HG03045 (cell line): ENCODE data around the gene CYTH3.
"Not testable (repeated sequence)": the region's sequence is repeated elsewhere in the genome, so short reads cannot be mapped to it uniquely, and the experiment has no call there.

Experiments
- ATAC-seq: cut with Tn5 transposase; IDR thresholded peaks from one replicate; pipeline ENCODE4 v1.9.1; 2021; ENCODE audit warnings: mild to moderate bottlenecking, moderate library complexity; ENCODE audit not compliant: unreplicated experiment

The CYTH3 gene

DNA sequence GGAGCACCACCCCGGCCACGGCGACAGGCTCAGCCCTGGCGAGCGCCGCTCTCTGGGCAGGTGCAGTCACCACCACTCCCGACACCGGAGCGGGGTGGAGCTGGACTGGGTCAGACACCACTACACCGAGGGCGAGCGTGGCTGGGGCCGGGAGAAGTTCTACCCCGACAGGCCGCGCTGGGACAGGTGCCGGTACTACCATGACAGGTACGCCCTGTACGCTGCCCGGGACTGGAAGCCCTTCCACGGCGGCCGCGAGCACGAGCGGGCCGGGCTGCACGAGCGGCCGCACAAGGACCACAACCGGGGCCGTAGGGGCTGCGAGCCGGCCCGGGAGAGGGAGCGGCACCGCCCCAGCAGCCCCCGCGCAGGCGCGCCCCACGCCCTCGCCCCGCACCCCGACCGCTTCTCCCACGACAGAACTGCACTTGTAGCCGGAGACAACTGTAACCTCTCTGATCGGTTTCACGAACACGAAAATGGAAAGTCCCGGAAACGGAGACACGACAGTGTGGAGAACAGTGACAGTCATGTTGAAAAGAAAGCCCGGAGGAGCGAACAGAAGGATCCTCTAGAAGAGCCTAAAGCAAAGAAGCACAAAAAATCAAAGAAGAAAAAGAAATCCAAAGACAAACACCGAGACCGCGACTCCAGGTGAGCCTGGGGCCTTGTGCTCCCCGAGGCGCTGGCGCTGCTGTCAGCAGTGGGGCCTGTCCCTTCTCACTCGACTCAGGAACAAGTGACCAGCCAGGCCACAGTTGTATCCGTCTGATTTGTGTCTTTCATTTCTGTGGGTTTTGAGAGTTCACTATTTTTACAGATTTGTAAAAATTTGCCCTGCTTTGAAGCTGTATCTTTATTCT is 117.7 kb downstream of the CYTH3 start:
- no peak for ATAC-seq

DNA sequence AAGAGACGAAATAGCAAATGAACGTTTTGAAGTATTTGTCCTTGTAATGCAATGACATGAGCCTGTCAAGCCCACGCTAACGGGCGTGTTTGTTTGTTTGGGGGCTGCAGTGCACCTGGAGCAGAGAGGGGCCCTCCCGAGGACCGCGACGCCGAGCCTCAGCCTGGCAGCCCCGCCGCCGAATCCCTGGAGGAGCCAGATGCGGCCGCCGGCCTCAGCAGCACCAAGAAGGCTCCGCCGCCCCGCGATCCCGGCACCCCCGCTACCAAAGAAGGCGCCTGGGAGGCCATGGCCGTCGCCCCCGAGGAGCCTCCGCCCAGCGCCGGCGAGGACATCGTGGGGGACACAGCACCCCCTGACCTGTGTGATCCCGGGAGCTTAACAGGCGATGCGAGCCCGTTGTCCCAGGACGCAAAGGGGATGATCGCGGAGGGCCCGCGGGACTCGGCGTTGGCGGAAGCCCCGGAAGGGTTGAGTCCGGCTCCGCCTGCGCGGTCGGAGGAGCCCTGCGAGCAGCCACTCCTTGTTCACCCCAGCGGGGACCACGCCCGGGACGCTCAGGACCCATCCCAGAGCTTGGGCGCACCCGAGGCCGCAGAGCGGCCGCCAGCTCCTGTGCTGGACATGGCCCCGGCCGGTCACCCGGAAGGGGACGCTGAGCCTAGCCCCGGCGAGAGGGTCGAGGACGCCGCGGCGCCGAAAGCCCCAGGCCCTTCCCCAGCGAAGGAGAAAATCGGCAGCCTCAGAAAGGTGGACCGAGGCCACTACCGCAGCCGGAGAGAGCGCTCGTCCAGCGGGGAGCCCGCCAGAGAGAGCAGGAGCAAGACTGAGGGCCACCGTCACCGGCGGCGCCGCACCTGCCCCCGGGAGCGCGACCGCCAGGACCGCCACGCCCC is 118.5 kb downstream of the CYTH3 start:
- no peak for ATAC-seq

DNA sequence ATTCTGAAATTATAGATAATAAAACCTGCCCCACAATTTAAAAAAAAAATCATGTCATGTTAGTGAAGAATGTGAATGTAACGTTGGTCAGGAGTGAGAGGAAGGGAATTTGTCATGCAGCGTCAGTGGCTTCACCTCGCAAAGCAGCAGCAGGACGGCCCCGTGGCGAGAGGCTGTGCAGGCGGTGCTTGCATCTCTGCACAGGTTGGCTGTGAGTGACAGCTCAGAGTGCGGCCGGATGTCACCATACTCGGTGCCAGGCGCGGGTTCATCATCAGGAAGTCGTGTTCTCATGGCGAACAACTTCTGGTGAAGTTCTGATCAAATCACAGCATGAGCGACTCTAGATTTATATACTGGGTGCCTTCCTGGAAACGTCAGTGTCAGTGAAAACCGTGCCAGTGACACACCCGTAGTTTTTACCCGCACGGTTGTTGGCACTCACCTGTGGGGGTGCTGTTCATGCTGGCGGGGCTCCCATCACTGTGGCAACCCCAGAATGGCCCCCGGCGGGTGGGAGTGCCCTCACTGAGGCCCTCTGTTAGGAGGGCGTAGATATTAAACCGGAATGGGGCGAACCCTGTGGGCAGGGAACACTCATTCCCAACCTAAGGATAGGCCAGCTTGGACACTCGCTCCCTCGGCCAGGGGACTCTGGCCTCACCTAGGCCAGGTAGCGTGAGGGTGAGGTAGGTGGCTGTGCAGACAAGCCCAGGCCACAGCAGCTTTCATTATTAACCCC is 120.3 kb downstream of the CYTH3 start:
- no peak for ATAC-seq

DNA sequence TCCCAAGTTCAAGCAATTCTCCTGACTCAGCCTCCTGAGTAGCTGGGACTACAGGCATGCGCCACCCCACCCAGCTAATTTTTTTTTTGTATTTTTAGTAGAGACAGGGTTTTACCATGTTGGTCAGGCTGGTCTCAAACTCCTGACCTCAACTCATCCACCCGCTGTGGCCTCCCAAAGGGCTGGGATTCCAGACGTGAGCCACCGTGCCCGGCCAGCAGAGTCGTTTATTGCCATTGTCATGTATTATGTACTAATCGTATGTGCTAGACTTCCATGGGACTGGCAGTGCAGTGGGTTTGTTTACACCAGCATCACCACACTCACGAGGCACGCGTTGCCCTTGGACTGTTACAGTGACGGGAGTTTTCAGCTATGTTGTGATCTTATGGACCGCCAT is 120.9 kb downstream of the CYTH3 start:
- not testable (repeated sequence) for ATAC-seq

DNA sequence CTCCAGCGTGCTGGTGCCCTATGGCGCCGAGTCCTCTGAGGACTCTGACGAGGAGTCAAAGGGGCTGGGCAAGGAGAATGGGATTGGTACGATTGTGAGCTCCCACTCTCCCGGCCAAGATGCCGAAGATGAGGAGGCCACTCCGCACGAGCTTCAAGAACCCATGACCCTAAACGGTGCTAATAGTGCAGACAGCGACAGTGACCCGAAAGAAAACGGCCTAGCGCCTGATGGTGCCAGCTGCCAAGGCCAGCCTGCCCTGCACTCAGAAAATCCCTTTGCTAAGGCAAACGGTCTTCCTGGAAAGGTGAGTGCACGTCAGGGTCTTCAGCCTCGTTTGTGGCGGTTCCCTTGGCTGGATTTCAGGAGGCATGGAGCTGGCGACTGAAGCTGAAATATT is 122.4 kb downstream of the CYTH3 start:
- ATAC-seq, result no peak

DNA sequence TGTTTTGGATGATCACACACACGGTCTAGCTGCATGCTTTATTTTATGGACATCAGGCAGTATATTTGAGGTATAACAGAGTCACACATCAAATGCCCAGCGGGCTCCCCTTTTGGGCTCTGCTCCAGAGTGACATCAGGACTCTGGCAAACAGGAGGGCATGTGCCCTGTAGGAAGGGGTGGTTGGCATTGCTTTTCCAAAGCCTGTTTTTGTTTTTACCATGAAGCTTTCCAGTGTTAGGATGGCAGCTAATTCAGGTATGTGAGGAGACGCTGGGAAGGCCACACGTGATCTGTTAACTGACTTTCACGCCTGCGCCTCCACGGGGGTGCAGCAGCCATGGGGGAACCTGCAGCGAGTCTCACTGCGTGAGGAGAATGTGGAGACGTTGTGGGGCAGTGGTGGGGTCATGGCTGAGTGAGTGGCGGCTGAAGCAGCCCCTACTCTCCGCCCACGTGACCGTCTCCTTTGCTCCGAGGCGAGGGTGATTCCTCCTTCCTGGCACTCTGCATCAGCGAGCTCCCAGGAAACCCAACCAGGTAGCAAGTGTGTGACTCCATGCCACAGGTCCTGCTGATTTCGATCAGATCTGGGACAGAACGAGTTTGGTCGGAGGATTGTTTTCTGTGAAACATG is 123.6 kb downstream of the CYTH3 start:
- ATAC-seq, result no peak

DNA sequence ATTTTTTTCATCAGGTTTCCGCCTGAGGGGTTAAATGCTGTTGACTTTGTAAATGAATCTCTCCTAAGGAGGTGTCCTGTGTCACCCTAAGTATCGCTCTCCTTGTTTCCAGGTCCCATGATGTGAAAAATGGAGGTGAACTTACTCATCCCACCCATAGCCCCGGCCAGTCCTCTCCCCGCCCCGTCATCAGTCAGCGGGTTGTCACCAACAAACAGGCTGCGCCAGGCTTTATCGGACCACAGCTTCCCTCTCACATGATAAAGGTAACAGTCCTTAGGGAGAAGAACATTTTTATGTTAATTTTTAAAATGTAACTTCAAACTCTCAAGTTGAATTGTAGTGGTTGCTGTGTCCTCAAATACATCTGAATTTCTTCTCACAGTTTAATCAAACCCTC is 124.8 kb downstream of the CYTH3 start:
- no peak for ATAC-seq

DNA sequence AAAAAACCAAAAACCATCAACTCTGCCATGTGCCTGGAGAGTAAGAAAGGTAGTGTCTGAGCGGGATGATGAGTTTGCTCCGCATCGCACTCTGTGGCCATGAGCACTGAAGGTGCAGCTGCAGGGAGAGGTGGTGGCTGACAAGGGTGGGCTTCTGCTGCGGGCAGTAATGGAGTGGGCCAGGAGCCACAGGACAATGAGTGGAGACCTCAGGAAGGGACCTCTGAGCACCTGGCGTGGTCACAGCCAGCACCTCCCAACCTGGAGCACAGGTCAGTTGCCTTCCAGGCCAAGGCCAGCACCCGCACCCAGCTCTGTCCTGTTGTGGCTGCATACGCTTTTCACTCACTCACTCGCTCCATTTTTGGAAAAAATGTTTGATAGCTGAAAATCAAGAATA is 125.8 kb downstream of the CYTH3 start:
- no peak for ATAC-seq

DNA sequence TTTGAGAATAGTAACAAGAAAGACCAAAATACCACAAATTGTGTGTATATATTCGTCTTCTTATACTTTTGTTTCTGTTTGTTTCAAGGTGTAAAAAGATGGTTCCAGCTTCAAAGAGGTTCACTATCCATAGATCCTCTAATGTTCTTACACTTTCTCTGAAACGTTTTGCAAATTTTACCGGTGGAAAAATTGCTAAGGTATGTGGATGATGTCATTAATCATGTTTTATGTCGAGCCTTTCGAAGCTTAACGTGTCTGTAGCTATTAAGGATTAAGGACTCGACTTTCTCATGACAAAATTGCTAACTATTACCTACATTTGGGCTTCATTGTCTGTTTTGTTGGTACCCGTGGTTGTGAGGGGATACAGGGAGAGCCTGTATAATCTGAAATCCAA is 128.4 kb downstream of the CYTH3 start:
- ATAC-seq, result no peak

DNA sequence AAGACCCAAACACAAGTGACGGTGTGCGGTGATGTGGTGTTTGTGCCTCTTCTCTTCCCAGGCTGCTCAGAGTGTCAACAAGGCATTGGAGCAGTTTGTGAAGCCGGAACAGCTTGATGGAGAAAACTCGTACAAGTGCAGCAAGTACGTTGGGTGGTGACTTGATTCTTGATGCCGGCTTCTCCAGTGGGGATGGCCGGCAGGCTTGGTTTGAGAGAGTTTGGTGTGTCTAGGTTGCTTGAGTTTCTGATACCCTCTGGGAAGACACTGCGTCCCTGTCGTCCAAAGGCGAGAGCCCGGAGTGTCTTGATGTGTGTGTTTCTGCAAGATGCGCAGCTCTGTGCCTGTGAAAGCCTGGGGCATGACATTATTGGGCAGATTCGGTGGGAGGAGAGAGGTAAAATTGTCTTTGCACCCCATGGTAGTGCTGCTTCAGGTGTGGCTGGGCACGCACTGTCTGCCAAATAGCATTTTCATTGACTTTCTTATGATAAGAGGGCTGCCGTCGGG is 129.5 kb downstream of the CYTH3 start:
- ATAC-seq, result no peak

DNA sequence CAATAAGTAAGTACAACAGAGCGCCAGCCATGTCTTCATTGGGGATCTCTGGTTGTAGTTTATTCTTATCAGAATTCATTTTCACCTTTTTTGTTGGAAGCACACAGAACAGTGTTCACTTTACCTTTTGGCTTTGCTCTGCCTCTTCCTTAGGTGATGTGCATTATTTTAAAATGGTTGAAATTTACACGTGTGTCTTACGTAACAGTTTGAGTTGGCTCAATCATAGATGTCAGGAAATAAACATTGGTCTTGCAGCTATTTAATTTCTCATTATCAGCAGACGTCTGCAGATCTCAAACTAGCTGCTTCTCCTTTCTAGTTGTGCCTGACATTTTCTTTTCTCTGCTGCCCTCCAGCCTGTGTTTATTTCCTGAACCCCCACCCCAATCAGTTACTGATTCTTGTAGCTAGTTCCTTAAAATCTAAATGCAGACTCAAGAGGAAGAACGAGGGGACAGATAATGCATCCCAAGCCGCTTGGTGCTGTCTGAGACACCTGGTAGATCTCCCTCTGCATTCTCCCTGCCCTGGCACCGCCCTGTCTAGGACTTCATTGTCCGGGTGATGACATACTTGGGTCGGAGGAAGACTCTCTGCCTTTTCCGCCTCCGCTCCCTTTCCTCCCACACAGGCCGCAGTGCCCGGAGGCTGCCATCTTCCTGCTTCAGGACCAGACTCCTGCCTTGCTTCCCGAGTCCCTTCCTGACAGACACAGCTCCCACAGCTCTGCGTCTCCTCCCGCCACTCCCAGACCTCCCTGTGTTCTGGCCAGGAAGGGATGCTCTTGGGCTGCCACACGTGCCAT is 133.0 kb downstream of the CYTH3 start:
- ATAC-seq, result no peak

DNA sequence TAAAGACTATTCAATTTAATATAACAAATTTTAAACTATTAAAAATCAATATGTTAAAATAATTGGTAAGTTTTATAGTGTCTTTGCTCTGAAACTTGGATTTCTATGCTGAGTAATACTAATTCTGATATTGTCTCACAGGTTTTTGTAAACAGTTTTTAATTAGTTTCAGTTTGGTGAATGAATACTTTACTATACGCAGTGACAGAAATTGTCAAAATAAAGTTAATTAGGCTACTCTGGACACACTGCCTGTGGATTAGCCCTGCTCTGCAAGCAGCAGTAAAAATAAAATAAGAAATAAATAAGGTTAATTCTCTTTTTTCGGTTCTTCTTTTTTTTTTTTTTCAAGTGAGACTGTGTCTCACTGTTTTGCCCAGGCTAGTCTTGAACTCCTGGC is 135.9 kb downstream of the CYTH3 start:
- ATAC-seq, result no peak

DNA sequence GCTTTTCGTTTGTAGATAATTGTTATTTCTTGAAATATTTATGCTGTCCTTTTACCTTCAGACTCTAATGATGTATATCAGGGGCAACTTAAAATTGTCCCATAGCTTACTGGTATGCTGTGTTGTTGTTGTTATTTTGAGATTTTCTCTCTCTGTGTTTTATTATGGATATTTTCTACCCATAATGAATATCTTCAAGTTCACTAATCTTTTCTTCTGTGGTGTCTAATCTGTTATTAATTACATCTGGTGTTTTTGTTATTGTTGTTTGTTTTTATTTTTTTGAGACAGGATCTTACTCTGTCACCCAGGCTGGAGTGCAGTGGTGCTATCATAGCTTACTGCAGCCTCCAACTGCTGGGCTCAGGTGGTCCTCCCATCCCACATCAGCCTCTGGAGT is 139.2 kb downstream of the CYTH3 start:
- no peak for ATAC-seq

DNA sequence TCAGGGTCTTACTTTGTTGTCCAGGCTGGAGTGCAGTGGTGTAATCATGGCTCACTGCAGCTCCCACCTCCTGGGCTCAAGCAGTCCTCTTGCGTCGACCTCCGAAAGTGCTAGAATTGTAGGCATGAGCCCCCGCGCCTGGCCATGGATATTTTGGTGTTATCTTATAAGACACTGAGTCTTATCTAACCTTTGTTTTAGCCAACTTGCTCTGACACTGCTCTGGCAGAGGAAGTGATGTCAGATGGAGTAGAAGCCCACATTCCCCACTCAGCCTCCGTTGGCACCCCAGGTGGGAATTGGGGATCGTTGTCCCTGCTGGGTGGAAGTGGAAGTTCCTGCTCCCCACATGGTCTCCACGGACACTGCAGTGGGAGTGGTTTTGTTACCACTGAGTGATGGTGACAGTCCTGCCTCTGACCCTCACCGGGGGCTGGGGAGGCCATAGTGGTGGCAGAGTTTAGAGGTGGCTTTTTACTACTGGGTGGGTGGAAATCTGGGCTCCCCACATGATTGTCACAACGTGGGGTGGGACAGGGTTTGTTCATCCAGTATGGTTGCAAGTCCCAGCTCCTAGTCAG is 142.3 kb downstream of the CYTH3 start:
- ATAC-seq, result no peak

DNA sequence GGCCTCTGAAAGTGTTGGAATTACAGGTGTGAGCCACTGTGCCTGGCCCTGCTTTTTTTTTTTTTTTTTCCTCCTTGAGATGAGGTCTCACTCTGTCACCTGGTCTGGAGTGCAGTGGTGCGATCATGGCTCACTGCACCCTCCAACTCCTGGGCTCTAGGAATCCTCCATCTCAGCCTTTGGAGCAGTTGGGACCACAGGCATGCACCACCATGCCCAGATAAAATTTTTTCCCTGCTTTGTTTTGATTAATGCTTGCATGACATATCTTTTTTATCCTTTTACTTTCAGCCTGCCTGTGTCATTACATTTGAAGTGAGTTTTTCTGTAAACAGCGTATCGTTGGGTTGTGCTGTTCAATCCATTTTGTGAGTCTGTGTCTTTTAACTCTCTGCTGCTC is 144.2 kb downstream of the CYTH3 start:
- ATAC-seq, result no peak

DNA sequence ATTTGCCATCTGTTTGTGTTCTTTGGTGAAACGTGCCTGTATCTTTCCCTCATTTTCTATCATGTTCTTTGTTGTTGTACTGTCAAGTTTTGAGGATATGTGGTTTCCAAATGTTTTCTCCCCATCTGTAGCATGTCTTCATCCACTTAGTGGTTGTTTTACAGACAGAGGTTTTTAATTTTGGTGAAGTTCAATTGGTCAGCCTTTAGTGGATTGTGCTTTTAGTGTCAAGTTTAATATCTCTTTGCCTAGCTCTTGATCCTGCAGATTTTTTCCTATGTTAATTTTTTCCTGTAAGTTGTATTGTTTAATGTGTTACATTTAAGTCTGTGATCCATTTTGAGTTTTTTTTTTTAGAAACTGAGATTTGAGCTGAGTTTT is 145.3 kb downstream of the CYTH3 start:
- no peak for ATAC-seq

DNA sequence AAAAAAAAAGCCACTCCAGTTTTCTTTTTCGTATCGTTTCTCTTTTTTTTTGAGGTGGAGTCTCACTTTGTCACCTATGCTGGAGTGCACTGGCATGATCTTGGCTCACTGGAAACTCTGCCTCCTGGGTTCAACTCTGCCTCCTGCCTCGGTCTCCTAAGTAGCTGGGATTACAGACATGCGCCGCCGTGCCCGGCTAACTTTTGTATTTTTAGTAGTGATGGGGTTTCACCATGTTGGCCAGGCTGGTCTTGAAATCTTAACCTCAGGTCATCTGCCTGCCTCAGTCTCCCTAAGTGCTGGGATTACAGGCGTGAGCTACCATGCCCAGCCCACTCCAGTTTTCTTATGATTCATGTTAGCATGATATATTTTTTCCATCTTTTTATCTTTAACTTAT is 148.6 kb downstream of the CYTH3 start:
- ATAC-seq, result no peak

DNA sequence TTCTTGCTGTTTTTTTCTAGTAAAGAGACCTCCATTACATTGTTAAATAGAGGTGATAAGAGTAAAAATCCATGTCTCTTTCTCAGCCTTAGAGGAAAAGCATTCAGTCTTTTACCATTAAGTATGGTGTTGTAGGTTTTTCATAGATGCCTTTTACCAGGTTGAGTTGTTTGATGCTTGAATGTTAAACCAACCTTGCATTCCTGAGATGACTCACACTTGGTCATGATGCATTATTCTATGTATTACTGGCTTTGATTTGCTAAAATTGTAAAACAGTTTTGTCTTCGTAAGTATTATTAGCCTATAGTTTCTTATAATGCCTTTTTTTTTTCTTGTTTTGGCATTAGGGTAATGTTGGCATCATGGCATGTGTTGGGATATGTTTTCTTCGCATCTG is 151.3 kb downstream of the CYTH3 start:
- no peak for ATAC-seq

DNA sequence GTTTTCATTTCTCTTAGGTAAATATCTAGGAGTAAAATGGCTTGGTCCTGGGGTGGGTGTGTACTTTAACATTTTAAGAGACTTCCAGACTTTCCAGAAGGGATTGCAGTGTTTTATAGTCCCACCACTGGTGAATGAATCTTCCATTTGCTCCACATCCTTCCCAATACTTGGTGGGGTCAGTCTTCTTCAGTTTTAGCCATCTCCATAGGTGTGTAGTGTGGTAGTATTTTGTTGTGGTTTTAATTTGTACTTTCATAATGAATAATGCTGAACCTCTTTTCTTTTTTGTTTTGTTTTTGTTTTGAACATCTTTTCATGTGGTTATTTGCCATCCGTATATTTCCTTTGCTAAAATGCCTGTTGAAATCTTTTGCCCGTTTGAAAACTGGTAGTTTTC is 154.9 kb downstream of the CYTH3 start:
- ATAC-seq, result no peak

DNA sequence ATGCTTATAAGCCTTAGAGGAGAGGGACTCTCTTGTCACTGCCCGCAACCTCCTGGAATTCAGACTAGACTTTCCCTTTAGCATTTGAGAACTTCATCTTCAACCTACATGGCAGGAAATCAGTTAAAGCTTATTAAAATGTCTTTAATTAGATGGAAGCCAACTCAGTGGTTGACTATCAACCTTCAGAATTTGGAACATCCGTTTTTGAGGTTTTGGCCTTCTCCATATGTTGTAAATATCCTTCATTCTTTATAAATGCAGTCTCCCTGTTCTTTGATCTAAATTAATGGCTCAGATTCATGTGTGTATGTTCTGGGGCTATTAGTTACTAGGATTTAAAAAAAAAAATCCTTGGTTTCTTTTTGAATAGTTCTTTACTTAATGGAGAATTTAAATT is 156.2 kb downstream of the CYTH3 start:
- no peak for ATAC-seq
